Keratinocyte (primary cell): ENCODE data around the gene ARPC1A.

ENCODE experiments used
- EZH2 ChIP-seq: IDR thresholded peaks from one replicate; pipeline ENCODE4 v1.6.1; 2012; ENCODE audit warnings: inconsistent platforms, mild to moderate bottlenecking, low read length, moderate library complexity
- TF ChIP-seq, protein P1 (sequence below), 3 experiments: IDR thresholded peaks in 1 of 3; conservative IDR thresholded peaks in 1 of 3; optimal IDR thresholded peaks in 1 of 3; 2 replicates in 2 of 3; 3 replicates in 1 of 3; pipeline versions ENCODE3 to v1.5.1; 2011; ENCODE audit warnings: low read length in 3 of 3, mild to moderate bottlenecking in 3 of 3, moderate library complexity in 2 of 3, control low read depth in 1 of 3, inconsistent platforms in 1 of 3; ENCODE audit not compliant: insufficient read depth in 2 of 3; ENCODE audit errors: extremely low read depth in 1 of 3

DNA sequence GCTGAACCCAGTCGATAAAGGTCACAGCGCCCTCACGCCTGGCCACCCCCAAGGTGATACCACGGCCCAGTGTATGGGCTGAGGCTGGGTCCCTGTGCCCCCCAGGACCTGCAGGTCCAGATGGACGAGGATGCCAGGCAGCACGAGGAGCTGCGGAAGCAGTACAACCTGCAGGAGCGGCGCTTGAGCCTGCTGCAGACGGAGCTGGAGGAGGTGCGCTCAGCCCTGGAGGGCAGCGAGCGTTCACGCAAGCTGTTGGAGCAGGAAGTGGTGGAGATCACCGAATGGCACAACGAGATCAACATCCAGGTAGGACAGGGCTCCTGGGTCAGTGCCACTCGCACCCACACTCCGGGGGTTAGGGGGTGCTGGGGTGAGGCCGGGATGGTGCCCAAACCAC is 24.2 kb upstream of the ARPC1A start:
- TF ChIP-seq, protein P1, sequence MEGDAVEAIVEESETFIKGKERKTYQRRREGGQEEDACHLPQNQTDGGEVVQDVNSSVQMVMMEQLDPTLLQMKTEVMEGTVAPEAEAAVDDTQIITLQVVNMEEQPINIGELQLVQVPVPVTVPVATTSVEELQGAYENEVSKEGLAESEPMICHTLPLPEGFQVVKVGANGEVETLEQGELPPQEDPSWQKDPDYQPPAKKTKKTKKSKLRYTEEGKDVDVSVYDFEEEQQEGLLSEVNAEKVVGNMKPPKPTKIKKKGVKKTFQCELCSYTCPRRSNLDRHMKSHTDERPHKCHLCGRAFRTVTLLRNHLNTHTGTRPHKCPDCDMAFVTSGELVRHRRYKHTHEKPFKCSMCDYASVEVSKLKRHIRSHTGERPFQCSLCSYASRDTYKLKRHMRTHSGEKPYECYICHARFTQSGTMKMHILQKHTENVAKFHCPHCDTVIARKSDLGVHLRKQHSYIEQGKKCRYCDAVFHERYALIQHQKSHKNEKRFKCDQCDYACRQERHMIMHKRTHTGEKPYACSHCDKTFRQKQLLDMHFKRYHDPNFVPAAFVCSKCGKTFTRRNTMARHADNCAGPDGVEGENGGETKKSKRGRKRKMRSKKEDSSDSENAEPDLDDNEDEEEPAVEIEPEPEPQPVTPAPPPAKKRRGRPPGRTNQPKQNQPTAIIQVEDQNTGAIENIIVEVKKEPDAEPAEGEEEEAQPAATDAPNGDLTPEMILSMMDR (optimal IDR thresholded peaks at IDR 0.05 in 1 of 3, IDR thresholded peaks at IDR 0.05 in 1 of 3, conservative IDR thresholded peaks at IDR 0.05 in 1 of 3; ENCODE audit: extremely low read depth in 1 of 3, insufficient read depth in 2 of 3, low read length in 3 of 3): no peak
- no peak for TF ChIP-seq EZH2
